Stimulated activated CD4-positive, alpha-beta T cell treated with anti-CD3 and anti-CD28 coated beads, TNF-alpha, amount 100 ng/mL, for 4 hours (primary cell): ENCODE results near the gene KNDC1.

ENCODE experiments used
- DNase-seq, 3 experiments: peaks; one replicate each; pipeline ENCODE4 v3.0.0-alpha.2; 2020; ENCODE audit warnings: low read depth in 3 of 3

The KNDC1 gene

GRCh38 chr10:133177380-133178157 is 17.6 kb downstream of the KNDC1 start:
- no peak for DNase-seq

GRCh38 chr10:133178357-133179127 is 18.5 kb downstream of the KNDC1 start:
- DNase-seq = no peak

GRCh38 chr10:133179128-133179520 is 19.1 kb downstream of the KNDC1 start:
- no peak for DNase-seq

- no peak for DNase-seq
Measured at GRCh38 chr10:133179651-133180050, 19.6 kb downstream of the KNDC1 start.

GRCh38 chr10:133180192-133180964 is 20.4 kb downstream of the KNDC1 start:
- DNase-seq = no peak

- no peak for DNase-seq
Measured at GRCh38 chr10:133180965-133181639, 21.1 kb downstream of the KNDC1 start.

DNA sequence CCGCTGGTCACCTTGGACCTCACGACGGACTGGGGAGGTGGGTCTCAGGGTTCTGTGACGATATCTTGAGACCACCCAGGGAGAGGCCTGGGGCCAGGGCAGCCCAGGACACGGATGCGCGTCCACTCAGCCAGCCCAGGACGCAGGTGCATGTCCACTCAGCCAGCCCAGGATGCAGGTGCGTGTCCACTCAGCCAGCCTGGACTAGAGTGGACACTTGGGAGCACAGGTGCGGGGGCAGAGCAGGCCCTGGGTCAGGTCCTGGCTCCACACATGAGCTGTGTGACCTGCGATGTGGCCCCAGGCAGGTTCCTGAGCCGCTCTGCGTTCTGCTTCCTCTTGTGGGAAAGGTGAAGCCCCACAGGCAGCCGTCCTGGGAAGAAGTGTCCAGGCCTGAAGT is 22.2 kb downstream of the KNDC1 start:
- DNase-seq = no peak

DNA sequence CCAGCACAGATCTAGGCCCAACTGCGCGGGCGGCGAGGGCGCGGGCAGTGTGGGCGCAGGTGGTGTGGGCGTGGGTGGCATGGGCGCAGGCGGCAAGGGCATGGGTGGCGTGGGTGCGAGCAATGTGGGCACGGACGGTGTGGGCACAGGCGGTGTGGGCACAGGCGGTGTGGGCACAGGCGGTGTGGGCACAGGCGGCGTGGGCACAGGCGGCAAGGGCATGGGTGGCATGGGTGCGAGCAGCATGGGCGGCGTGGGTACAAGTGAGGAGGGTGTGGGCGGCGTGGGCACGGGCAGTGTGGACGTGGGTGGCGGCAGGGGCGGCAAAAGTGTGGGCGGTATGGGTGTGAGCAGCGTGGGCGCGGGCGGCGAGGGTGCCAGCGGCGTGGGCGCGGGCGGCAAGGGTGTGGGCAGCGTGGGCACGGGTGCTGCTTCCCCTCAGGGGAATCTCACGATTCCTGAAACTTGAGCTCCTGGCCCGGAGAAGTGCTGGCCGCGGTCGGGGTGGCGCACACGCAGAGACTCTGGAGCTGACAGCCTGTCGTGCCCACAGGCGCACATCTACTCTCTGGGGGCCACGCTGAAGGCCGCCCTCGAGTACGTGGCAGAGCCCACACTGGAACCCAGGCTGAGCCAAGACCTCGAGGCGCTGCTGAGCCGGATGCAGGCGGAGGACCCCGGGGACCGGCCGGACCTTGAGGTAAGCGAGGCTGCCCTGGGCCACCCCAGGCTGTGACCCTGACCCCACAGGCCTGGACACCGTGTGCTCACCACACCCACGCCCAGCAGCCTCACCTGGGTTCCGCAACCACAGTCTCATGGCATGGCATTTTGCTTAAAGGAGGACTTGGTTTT is 23.0 kb downstream of the KNDC1 start:
- no peak for DNase-seq

DNA sequence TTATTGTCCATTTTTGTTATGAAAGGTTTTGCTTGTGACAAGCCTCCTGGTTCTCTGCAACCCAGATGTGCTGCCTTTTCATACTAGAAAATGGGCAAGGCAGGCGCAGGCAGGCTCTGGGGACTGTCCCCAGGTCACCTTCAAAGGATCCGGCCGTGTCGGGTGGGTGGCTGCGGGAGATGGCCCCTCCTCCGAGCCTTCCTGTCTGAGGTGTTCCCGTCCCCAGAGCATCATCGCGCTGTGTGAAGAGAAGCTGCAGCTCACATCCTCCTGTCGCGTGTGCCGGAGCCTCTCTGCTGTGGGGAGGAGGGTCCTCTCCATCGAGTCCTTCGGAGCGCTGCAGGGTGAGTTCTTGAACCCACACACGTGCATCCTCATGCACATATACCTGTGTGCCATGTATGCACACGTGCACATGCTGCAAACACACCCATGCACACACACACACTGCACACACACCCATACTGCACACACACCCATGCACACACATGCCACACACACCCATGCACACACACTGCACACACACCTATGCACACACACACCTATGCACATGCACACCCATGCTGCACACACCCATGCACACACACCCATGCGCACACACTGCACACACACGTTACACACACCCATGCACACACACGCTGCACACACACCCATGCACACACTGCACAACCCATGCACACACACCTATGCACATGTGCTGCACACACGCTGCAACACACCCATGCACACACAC is 23.8 kb downstream of the KNDC1 start:
- DNase-seq = no peak

DNA sequence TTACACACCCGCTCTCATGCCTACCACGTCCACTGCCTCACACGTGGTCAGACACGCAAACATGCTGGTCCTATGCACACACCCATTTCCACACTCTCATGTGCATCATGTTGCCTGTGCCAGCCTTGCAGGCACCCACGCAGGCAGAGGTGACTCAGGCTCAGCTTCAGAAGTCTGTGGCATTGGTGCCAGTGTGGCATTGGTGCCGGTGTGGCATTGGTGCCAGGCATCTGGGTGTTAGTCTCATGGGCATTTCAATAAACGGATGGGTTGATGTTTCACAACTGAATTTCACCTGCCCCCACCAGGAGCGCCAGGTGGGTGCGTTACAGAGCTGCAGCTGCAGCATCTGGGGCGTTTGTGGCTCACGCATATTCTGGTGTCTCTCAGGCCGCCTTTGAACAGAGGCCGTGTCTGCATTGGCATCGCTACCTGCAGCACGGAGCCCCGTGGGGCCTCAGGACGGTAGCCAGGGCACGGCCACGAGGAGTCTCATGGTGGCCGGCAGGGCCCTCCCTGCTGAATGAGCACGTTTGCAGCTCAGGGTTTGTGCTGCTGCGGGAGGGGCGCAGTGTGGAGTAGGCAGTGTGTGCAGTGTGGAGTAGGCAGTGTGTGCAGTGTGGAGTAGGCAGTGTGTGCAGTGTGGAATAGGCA is 24.7 kb downstream of the KNDC1 start:
- DNase-seq = no peak

DNA sequence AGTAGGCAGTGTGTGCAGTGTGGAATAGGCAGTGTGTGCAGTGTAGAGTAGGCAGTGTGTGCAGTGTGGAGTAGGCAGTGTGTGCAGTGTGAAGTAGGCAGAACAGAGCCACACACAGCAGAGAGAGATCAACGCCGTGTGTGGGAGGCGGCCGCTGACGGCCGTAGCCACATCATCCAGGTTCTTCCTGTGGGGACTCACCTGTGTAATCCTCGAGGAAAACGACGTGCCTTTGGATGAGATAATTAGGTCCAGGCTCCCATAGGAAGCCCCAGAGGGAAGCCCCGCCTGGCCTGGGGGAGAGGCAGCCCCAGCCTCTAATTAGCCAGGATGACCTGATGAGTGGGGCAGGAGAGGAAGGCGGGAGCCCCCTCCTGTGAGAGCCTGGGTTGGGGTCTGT is 25.4 kb downstream of the KNDC1 start:
- no peak for DNase-seq

DNA sequence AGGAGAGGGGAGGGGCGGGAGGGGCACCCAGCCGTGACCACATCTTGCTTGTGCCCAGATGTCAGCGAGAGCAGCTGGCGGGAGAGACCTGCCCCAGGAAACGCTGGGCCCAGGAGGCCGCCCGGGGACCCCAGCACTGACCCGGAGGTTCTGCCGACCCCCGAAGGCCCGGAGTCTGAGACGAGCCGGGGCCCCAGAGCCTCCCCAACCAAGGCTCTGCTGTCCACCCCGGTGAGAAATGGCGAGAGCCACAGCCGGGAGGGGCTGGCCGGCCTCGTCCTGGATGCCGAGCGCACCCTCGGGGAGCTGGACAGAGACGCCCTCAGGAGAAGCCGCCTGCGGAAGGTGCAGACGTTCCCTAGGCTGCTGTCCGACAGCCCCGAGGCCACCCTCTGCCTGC is 25.9 kb downstream of the KNDC1 start:
- no peak for DNase-seq

DNA sequence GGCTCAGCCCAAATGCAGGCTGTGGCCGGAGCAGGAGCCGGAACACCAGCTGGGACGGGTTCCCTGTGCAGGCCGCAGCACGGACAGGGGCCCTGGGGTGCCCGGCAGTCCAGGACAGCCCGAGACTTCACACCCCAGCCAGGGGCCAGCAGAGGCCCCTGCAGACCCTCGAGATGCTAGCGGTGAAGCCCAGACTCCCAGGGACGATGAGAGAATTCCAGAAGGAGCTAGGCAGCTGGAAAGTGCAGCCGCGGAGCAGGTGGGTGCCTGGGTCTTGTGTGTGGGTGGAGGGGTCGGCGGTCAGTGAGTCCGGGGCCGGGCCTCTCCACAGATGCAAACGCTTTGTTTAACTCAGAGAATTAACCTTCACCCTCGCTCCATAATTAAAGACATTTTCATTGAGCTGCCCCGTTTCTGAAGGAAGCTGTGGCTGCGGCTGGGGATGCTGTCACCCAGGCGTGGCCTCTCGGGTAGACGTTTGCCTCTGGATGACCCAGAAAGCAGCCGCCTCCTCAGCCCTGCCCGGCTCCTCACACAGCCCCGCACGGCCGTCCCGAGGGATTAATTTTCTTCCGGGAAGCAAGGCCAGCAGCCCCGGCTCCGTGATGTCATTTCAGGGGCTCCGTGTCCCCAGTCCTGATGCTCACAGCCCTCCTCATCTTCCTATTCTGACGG is 26.5 kb downstream of the KNDC1 start:
- DNase-seq = no peak

- no peak for DNase-seq
Measured at GRCh38 chr10:133187091-133187905, 27.3 kb downstream of the KNDC1 start.

- no peak for DNase-seq
Measured at GRCh38 chr10:133187906-133188681, 28.1 kb downstream of the KNDC1 start.

GRCh38 chr10:133189256-133189655 is 29.2 kb downstream of the KNDC1 start:
- no peak for DNase-seq

DNA sequence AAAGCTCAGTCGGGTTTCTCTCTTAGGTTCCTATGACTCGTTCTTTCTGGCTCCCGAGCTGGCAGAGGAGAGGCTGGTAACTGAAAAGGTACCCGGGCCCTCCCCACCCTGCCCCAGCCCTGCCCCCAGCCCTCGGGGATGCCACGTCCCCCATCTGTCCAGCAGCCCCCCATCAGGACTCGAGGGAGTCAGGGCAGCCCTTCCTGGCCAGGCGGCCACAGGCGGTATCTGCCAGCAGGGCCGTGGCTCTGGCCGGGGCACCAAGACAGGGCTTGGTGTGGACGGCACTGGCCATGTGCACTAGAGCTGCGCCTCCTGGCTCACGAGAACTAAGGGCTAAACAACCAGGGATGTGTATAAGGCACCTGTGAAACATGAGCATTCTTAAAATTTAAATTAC is 29.7 kb downstream of the KNDC1 start:
- no peak for DNase-seq

GRCh38 chr10:133190225-133190624 is 30.2 kb downstream of the KNDC1 start:
- no peak for DNase-seq
